Skeletal muscle cell (primary cell): Measurements from ENCODE around the gene UBAP1.
"Not testable (repeated sequence)": the region's sequence is repeated elsewhere in the genome, so short reads cannot be mapped to it uniquely, and the experiment has no call there.

Experiments used
- DNase-seq: peaks from one replicate; pipeline ENCODE4 v3.0.0-alpha.2; 2010; ENCODE audit warnings: low read depth
- H3K4me3 ChIP-seq: 2 replicates; pipeline ENCODE4 v1.5.1; 2011; ENCODE audit warnings: low read depth, mild to moderate bottlenecking, control low read depth, low read length, moderate library complexity

The UBAP1 gene

GRCh38 chr9:34254141-34254913 lies 75.5 kb downstream of the UBAP1 start:
- DNase-seq, result no peak
- H3K4me3 ChIP-seq, result no peak overlapping the region

DNA sequence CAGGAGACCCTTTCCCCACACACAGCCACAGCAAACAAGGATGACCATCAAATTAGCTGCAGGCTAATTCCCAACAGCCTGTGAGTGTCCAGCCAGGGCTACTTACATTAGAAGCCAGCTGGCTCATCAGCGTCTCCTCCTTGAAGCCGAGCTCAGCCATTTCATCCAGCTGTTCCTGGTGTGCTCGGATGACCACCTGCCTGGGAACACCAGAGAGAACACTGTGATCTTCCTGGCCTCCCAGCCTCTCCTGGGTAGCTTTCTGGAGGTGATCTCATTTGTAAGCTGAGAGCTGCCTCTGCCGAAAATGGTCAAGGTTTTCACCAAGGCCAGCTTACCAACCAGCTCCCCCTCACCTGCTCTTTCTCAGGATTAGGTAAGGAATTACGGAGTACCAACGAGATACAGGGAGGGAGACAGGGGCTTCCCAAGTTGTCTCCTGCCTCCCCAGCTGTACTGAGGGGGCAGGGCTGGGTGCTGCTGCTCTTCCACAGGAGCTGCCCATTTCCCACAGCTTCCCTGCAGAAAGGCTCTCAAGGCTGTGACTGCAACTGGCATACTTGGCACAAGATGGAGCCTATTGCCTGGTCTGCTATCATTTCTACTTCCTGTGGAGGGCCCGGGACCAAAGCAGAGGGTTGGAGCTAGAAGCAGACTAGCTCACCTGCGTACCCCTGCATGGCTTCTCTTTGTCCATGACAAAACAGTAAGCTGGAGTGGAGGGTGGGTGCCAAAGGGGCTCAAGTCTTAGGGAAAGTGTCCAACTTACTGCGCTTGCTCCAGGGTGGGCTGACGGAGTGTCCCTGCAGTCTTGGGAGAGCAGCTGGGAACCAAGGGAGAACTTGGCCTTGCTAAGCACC lies 76.4 kb downstream of the UBAP1 start:
- no peak for DNase-seq
- H3K4me3 ChIP-seq, result no peak overlapping the region

GRCh38 chr9:34256104-34256503 lies 77.3 kb downstream of the UBAP1 start:
- no peak overlapping the region for H3K4me3 ChIP-seq
- no peak for DNase-seq

DNA sequence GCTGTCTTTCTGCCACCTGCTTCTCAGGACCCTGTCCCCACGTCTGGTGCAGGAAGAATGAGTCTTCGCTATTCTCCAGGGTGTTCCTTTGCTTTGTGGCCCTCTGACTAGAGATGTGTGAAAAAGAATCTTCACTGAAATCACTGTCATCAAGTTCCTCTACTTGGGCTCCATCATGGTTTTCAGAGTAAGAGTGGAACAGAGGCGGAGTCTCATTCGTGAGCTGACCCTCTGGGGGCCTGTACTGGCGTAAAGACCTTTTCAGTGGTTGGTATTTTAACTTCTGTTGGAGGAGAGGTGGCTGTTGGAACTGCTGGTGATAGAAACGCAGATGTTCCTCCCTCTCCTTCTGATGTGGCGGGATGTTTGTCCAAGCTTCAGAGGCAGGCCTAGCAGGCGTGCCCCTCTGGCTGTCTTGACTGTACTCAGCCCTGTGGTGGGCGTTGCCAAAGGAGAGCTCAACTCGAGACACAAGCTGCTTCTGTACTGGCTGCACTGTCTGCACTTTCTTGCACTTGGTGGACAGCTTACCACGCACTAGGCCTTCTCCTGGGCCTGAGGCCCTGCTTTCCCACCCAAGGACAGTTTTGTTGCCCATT lies 78.2 kb downstream of the UBAP1 start:
- H3K4me3 ChIP-seq, result no peak overlapping the region
- no peak for DNase-seq

DNA sequence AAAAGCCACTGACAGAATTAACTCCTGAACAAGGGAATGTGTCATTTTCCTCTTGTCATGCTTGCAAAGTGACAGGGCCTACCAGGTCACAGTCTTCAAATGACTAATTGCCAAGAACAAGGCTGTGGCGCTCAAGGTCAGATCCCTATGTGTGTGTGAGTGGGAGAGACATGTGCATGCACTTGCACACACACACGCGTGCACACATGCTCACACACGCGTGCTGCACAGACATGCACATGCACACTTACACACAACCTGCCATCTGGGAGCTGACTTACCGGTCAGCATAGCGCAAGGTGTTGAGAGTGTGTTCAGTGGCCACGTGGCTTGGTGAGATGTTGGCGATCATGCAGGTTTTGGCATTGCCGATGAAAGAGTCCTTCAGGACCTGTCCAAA lies 80.5 kb downstream of the UBAP1 start:
- no peak for DNase-seq
- H3K4me3 ChIP-seq, result no peak overlapping the region

- DNase-seq, result no peak
- no peak overlapping the region for H3K4me3 ChIP-seq
Observed at GRCh38 chr9:34262971-34263370, 84.1 kb downstream of the UBAP1 start.

DNA sequence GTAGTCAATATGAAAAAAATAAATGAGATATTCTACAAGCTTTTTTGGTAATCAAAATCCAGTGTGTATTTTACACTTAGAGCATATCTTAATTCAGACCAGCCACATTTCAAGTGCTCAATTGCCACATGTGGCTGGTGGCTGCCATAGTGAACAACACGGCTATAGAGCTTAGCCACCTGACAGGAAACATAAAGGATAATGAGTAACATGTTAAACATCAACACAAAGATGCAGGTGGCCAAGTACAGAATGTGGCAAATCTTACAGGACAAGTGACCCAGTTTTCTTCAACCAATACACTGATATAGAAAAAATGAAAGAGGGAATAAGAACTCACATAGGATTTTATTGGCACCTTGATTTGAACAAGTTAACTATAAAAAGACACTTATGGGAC lies 88.8 kb downstream of the UBAP1 start:
- H3K4me3 ChIP-seq, result no peak overlapping the region

DNA sequence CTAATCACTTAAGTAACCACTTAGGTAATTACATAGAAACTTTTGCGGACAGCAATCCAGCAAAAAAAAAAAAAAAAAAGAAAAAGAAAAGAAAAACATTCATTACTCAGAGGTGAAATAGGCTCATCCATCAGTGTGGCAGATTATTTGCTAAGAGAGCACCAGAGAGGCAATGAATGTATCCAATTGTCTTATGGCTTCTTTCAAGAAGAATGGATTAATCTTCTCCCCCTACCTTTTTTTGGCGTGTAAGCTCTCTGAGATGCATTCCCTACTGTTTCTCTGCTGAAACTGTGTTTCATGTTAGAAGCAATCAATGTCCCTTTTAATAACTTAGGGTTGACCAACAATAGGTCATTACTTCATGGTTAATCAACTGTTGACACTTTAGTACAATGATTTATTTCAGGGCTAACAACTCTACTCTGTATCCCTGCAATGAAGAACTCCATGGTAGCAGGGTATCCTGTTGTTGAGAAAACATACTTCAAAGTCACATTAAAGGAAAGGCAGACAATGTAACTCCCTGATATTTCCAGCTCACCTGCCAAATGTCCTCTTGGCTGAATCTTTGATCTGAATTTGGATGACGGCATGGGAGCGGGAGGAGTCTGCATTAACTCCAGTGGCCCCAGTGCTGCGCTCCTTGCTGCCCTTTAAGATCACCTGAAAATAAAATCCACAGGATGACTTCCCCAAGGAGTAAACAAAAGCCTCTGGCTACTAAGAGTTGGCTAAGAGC lies 92.6 kb downstream of the UBAP1 start:
- no peak for DNase-seq
- no peak overlapping the region for H3K4me3 ChIP-seq

More for the DNA sequence above, 88.8 kb downstream of the UBAP1 start:
- no peak for DNase-seq

GRCh38 chr9:34272101-34272541 lies 93.3 kb downstream of the UBAP1 start:
- DNase-seq, result no peak

GRCh38 chr9:34273588-34273987 lies 94.7 kb downstream of the UBAP1 start:
- not testable (repeated sequence) for DNase-seq, H3K4me3 ChIP-seq

More at GRCh38 chr9:34272101-34272541, 93.3 kb downstream of the UBAP1 start:
- no peak overlapping the region for H3K4me3 ChIP-seq

- no peak for DNase-seq
- H3K4me3 ChIP-seq, result no peak overlapping the region
Observed at GRCh38 chr9:34275811-34276210, 97.0 kb downstream of the UBAP1 start.

GRCh38 chr9:34276772-34277171 lies 97.9 kb downstream of the UBAP1 start:
- no peak overlapping the region for H3K4me3 ChIP-seq
- no peak for DNase-seq

- no peak overlapping the region for H3K4me3 ChIP-seq
- no peak for DNase-seq
Observed at GRCh38 chr9:34279411-34279810, 100.6 kb downstream of the UBAP1 start.

- DNase-seq, result no peak
- H3K4me3 ChIP-seq, result no peak overlapping the region
Observed at GRCh38 chr9:34282096-34282495, 103.3 kb downstream of the UBAP1 start.

GRCh38 chr9:34289159-34289558 lies 110.3 kb downstream of the UBAP1 start:
- no peak overlapping the region for H3K4me3 ChIP-seq
- no peak for DNase-seq

GRCh38 chr9:34291023-34291422 lies 112.2 kb downstream of the UBAP1 start:
- no peak for DNase-seq
- H3K4me3 ChIP-seq, result no peak overlapping the region

- H3K4me3 ChIP-seq, result no peak overlapping the region
- no peak for DNase-seq
Observed at GRCh38 chr9:34291423-34291822, 112.6 kb downstream of the UBAP1 start.

DNA sequence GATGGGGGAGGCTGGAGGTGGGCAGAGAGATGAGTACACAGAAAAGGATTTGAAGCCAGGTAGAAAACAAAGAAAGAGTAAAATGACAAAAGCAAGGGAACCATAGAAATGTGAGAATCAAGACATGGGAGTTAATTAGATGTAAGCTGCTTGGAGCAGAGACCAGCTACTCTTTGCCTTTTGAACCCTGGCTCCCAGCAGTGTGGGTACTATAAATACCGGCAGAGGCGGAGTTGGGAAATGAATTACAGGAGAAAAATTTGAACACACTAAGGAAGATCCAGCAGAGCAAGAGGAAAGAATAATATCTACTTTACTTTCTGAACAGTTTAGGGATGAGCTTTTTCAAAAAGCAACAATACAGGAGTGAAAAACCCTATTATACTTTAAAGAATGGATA lies 113.7 kb downstream of the UBAP1 start:
- DNase-seq, result no peak
- H3K4me3 ChIP-seq, result no peak overlapping the region

DNA sequence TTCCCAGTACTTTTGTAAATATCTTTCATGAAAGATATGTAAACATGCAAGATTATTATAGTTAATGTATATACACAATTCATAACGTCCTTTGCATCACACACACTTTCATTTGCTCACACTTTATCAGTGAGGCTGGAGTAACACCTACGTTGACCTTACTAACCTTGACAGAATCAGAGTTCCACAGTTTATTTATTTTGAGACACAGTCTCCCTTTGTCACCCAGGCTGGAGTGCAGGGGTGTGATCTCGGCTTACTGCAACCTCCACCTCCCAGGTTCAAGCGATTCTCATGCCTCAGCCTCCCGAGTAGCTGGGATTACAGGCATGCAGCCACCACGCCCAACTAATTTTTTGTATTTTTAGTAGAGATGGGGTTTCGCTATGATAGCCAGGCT lies 122.2 kb downstream of the UBAP1 start:
- DNase-seq, H3K4me3 ChIP-seq: not testable (repeated sequence)
